ENCODE results near the gene TP53I3.

- TF ChIP-seq CTCF (IDR thresholded peaks at IDR 0.05 in 4 of 5, conservative IDR thresholded peaks at IDR 0.05 in 1 of 5) (no peak), POLR2A (IDR thresholded peaks at IDR 0.05) (no peak)
These were observed 31.7 kb downstream of the TP53I3 start for GRCh38 chr2:24052951-24053350.
